PC-9 (cell line): ENCODE results near the gene TBC1D5. TPM values are rescaled to one million over a fixed set of nuclear protein-coding genes. Genes with fewer than 3 reads are reported as not detected.

Experiments
- BruUV-seq: library from RNA; stranded (reverse); fragments of 400-500 nt; replicated peaks from 2 replicates; lab custom pipeline; 2021; lab: Mats Ljungman, UMichigan
- CTCF ChIA-PET: fragments of 300-600 bp; sonication (Branson Sonifier 250); formaldehyde crosslinking; loops from one replicate; lab custom pipeline; 2022; ENCODE audit warnings: antibody characterized with exemption; lab: Charles Lee
- POLR2A ChIA-PET: fragments of 300-600 bp; sonication (Branson Sonifier 250); formaldehyde crosslinking; loops from one replicate; lab custom pipeline; 2022; ENCODE audit warnings: antibody characterized with exemption; ENCODE audit not compliant: unreplicated experiment; lab: Charles Lee
- DNase-seq, 2 experiments: peaks; one replicate each; pipeline versions ENCODE4 v3.0.0 to v3.0.0-alpha.2; 2015 to 2022; ENCODE audit warnings: mixed read lengths in 1 of 2
- H2AFZ ChIP-seq: fragments of 200-600 bp; sonication (generic); 2 replicates; pipeline ENCODE4 v1.8.1; 2017; ENCODE audit warnings: antibody characterized with exemption
- H3F3A ChIP-seq: fragments of 200-600 bp; sonication (generic); 2 replicates; pipeline ENCODE4 v1.8.1; 2017; ENCODE audit warnings: antibody characterized with exemption, mild to moderate bottlenecking, low read depth; ENCODE audit not compliant: insufficient read depth
- H3K27ac ChIP-seq: fragments of 200-600 bp; sonication (generic); 2 replicates; pipeline ENCODE4 v1.6.1; 2016; ENCODE audit warnings: mixed run types
- H3K27me3 ChIP-seq: fragments of 200-600 bp; sonication (generic); 2 replicates; pipeline ENCODE4 v1.6.1; 2016; ENCODE audit warnings: low read depth, mixed run types; ENCODE audit not compliant: insufficient read depth
- H3K36me3 ChIP-seq: fragments of 200-600 bp; sonication (generic); 2 replicates; pipeline ENCODE4 v1.6.1; 2016; ENCODE audit warnings: low read depth, mixed run types
- H3K4me1 ChIP-seq: fragments of 200-600 bp; sonication (generic); replicated peaks from 2 replicates; pipeline ENCODE4 v1.6.1; 2016; ENCODE audit warnings: mixed run types; ENCODE audit not compliant: insufficient read depth
- H3K4me2 ChIP-seq: fragments of 200-600 bp; sonication (generic); 2 replicates; pipeline ENCODE4 v1.6.1; 2017; ENCODE audit warnings: mixed run types
- H3K4me3 ChIP-seq: fragments of 200-600 bp; sonication (generic); 2 replicates; pipeline ENCODE4 v1.6.1; 2016; ENCODE audit warnings: mixed run types
- H3K79me2 ChIP-seq: fragments of 200-600 bp; sonication (generic); 2 replicates; pipeline ENCODE4 v1.6.1; 2017; ENCODE audit warnings: low read depth, mixed run types
- H3K9me2 ChIP-seq: fragments of 200-600 bp; sonication (generic); 2 replicates; pipeline ENCODE4 v1.8.1; 2017; ENCODE audit warnings: mild to moderate bottlenecking; ENCODE audit not compliant: insufficient read depth
- H3K9me3 ChIP-seq: fragments of 200-600 bp; sonication (generic); 2 replicates; pipeline ENCODE4 v1.8.1; 2016; ENCODE audit warnings: low read depth; ENCODE audit not compliant: insufficient read depth
- H4K20me1 ChIP-seq: fragments of 200-600 bp; sonication (generic); 2 replicates; pipeline ENCODE4 v1.8.1; 2017; ENCODE audit not compliant: insufficient read depth
- EZH2 ChIP-seq: fragments of 200-600 bp; sonication (generic); IDR thresholded peaks from 2 replicates; pipeline ENCODE4 v1.8.0; 2017; ENCODE audit warnings: antibody characterized with exemption, low read depth
- intact Hi-C: fragments of 100-400 bp; cut with micrococcal nuclease; formaldehyde crosslinking; loops from one replicate; pipeline ENCODE4 v1.10.0; 2022; ENCODE audit not compliant: unreplicated experiment
- total RNA-seq: library from RNA; stranded (reverse); gene quantifications from 2 replicates; pipeline ENCODE4 v1.2.3, GENCODE V29; 2021
- TF ChIP-seq, protein P1 (sequence below): fragments of 200-600 bp; sonication (generic); conservative IDR thresholded peaks from 2 replicates; pipeline ENCODE4 v1.6.1; 2017; ENCODE audit warnings: mixed run types, antibody characterized with exemption, mild to moderate bottlenecking, moderate library complexity

TBC1D5 gene
- total RNA-seq, 1 experiment from 2014 or later = 54.0 TPM

DNA sequence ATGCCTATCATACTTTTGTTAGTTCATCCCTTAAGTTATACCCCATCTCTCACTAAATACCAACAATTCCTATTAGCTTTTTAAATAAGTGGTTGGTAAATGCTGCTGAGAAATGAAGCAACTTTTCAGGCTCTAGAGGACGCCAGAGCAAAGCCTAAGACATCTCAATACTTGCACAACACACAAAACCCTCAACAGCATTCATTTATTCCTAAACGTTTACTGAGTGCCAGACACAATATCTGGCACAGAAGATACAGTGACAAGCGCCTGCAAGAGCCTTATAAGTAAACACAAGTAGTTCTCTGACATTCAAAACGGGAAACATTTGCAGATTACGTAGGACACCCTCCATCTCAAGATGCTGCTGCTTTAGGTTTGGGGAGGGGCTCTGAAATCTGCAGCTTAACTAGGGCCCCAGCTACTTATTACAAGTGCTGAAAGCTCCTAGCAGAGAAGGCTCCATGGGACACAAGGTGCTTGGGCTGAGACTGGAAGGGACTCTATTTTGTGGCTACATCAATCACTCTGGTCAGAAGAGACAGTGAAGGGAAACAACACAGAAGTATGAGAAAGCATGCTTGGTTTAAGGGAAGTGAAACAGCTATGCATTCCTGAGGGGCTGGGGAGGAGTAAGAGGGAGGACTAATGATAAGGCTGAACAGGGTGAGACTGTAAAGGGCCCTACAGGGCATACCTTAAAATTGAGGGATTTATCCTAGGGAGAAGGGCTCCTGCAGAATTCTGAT lies 546.4 kb downstream of the TBC1D5 start:
- no peaks in the 10 kb centered on the region for H3K79me2 ChIP-seq
- no peaks in the 10 kb centered on the region for H4K20me1 ChIP-seq
- intact Hi-C loops = no loop called here
- TF ChIP-seq EZH2 = no peak
- TF ChIP-seq, protein P1, sequence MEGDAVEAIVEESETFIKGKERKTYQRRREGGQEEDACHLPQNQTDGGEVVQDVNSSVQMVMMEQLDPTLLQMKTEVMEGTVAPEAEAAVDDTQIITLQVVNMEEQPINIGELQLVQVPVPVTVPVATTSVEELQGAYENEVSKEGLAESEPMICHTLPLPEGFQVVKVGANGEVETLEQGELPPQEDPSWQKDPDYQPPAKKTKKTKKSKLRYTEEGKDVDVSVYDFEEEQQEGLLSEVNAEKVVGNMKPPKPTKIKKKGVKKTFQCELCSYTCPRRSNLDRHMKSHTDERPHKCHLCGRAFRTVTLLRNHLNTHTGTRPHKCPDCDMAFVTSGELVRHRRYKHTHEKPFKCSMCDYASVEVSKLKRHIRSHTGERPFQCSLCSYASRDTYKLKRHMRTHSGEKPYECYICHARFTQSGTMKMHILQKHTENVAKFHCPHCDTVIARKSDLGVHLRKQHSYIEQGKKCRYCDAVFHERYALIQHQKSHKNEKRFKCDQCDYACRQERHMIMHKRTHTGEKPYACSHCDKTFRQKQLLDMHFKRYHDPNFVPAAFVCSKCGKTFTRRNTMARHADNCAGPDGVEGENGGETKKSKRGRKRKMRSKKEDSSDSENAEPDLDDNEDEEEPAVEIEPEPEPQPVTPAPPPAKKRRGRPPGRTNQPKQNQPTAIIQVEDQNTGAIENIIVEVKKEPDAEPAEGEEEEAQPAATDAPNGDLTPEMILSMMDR = no peak
- H3K4me1 ChIP-seq = no peaks in the 10 kb centered on the region
- H3K36me3 ChIP-seq = no peaks in the 10 kb centered on the region
- ChIA-PET CTCF (no interaction called here), POLR2A (no interaction called here)
- no peaks in the 10 kb centered on the region for H3K9me2 ChIP-seq
- H3K4me3 ChIP-seq = no peak overlapping the region
- no peaks in the 10 kb centered on the region for H3F3A ChIP-seq
- no peak for DNase-seq
- no TSS peak for BruUV-seq
- H2AFZ ChIP-seq = no peak overlapping the region
- no peaks in the 10 kb centered on the region for H3K27me3 ChIP-seq
- H3K4me2 ChIP-seq = no peak overlapping the region
- H3K9me3 ChIP-seq = 0 out of 2 replicates have a peak, but pooled peaks cover 3% of the 10 kb centered on the region
- H3K27ac ChIP-seq = no peak overlapping the region

DNA sequence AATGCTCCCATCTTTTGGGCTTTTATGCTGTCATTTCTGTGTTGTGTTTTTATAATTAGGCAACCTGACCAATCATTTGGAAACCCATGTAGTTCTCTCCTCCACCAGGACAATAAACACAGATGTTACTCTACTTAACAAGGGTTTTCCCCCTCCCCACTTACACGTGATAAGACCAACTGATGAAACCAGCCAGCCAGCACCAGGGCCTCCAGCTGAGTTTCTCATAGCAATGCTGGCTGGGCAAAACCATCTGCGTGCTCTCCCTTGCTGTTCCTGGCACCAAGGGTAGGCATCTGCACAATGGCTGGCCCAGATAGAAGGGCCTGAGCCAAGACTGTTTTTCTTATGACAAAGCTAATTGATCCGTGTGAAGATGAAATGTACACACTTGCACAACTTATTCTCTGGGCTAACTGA lies 547.2 kb downstream of the TBC1D5 start:
- H4K20me1 ChIP-seq = no peaks in the 10 kb centered on the region
- H3K9me2 ChIP-seq = no peaks in the 10 kb centered on the region
- 0 out of 2 replicates have a peak, but pooled peaks cover 2% of the 10 kb centered on the region for H3K9me3 ChIP-seq
- ChIA-PET POLR2A (no interaction called here), CTCF (no interaction called here)
- no peaks in the 10 kb centered on the region for H3K36me3 ChIP-seq
- H3F3A ChIP-seq = no peaks in the 10 kb centered on the region
- no peak overlapping the region for H3K4me2 ChIP-seq
- no peak overlapping the region for H2AFZ ChIP-seq
- DNase-seq = no peak
- no peak overlapping the region for H3K4me3 ChIP-seq
- no peak overlapping the region for H3K27ac ChIP-seq
- H3K4me1 ChIP-seq = no peaks in the 10 kb centered on the region
- no peaks in the 10 kb centered on the region for H3K27me3 ChIP-seq
- BruUV-seq = no TSS peak
- no peaks in the 10 kb centered on the region for H3K79me2 ChIP-seq
- intact Hi-C loops = no loop called here
- TF ChIP-seq EZH2 = no peak
- TF ChIP-seq, protein P1 = no peak

DNA sequence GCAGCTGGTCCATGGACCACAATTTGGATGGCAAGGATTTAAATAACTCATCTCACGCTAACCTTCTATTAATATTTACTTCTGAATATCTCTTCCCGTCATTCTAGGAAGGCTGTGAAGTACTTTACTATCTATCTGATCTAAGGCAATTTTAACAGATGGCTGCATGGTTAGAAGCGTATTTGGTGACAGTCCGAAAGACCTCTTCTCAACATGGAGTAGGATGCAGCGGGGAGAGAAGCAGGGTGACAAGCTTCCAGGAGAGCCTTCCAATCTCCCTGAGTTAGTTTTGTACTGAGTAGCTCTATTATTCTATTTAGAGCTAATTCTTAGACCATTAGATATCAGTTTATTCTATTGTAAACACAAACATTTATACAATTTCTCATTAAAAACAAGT lies 548.3 kb downstream of the TBC1D5 start:
- ChIA-PET CTCF (interaction anchor here (0.6 kb wide), 1 partner anchor 140 kb away, joined by 3 read pairs; no protein-coding TSS in a partner anchor), POLR2A (no interaction called here)
- Histone ChIP-seq H3K4me1 (no peaks in the 10 kb centered on the region), H3K79me2 (no peaks in the 10 kb centered on the region), H3K4me3 (no peak overlapping the region), H2AFZ (no peak overlapping the region), H4K20me1 (no peaks in the 10 kb centered on the region), H3F3A (no peaks in the 10 kb centered on the region), H3K27me3 (no peaks in the 10 kb centered on the region), H3K36me3 (no peaks in the 10 kb centered on the region), H3K4me2 (no peak overlapping the region), H3K9me3 (no peaks in the 10 kb centered on the region), H3K9me2 (no peaks in the 10 kb centered on the region), H3K27ac (no peak overlapping the region)
- TF ChIP-seq, protein P1 = no peak
- no peak for TF ChIP-seq EZH2
- intact Hi-C loops = no loop called here
- no peak for DNase-seq
- no TSS peak for BruUV-seq
